ENCODE measurements around the gene APOA4.

- TF ChIP-seq CTCF (IDR thresholded peaks at IDR 0.05; ENCODE audit: insufficient read depth, low read length, poor library complexity, severe bottlenecking), result no peak
- TF ChIP-seq EZH2phosphoT487 (conservative IDR thresholded peaks at IDR 0.05; ENCODE audit: low read length), result no peak
Observed at GRCh38 chr11:116837231-116838091, 14.4 kb upstream of the APOA4 start, which contains the start of gene APOA1.
